Hematopoietic multipotent progenitor cell (in vitro differentiated cells): ENCODE data around the gene SLC7A6. TPM values are rescaled to one million over a fixed set of nuclear protein-coding genes. Genes with fewer than 3 reads are reported as not detected.
"Not testable (repeated sequence)": the region's sequence is repeated elsewhere in the genome, so short reads cannot be mapped to it uniquely, and the experiment has no call there.

Source experiments
- DNase-seq, 3 donors: peaks; one replicate each; pipeline ENCODE4 v3.0.0-alpha.2; 2011 to 2015; ENCODE audit warnings: low read depth in 2 of 3, low spot score in 2 of 3
- total RNA-seq: library from RNA; depleted of rRNA; stranded (reverse); fragments of >200 nt; gene quantifications from one replicate; pipeline ENCODE4 v1.2.3, GENCODE V29; 2012

The SLC7A6 gene
- total RNA-seq, 1 donor, result 41.2 TPM

DNA sequence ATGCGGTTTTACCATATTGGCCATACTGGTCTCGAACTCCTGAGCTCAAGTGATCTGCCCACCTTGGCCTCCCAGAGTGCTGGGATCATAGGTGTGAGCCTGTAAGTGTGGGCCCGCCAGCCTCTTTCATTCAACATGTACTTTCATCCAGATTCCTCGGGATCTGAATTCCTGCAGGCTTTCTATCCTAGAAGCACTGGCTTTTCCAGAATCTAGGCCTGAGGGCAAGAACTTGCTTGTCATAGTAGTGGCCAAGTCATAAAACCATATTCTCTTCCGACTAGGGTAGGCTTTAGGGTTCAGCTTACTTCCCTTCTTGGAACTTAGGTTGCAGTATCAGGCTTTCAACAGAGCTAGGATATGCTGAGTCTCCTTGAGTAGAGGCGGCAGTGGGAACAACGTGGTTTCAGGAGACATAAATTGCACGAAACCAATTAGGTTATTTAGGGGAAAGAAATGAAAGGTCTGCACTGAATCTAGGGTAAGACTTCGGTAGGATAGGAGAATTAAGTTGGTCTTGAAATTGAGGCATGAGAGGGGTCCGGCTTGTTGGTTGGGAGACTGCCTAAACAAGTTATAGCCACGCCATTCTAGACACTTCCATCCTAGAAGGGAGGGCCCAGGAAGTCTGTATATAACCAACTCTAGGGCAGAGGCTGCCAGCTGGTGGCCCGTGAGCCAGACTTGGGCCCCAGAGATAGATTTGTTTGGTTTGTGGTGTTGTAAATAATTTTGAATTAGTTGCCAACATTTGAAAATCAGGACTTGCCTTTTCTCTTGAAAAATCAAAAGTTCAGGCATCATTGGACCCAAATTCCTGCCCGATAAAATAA is 15.6 kb downstream of the SLC7A6 start:
- DNase-seq, result no peak

GRCh38 chr16:68281368-68282063 is 17.2 kb downstream of the SLC7A6 start:
- no peak for DNase-seq

DNA sequence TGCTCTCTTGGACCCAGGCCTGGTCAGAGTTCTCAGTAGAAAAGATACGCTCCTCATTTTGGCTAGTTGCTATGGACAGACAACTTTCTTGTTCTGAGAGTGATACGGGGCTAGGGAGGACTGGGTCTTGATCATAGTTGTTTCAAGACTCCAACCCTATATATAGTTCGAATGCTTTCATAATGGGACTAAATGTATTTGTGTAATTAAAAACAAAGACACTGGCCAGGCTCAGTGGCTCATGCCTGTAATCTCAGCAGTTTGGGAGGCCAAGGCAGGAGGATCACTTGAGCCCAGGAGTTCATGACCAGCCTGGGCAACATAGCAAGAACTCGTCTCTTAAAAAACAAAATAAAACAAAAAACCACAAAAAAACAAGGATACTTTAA is 17.7 kb downstream of the SLC7A6 start:
- DNase-seq, result no peak

DNA sequence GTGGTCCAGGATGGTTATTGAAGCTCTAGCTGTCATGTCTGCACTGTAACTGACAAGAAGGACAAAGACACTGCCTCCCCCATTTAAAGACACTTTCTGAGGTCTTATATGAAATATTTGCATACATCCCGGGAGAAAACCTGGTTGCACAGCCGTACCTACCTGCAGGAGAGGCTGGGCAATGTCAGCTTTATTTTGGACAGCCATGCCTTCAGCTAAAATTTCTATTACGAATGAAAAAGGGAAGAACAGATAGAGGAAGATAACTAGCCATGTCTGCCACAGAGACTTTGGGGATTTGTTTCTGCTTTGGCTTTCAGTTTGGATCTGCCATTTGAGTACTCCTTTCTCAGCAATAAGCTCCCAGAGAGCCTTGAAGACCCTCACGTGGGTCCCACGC is 19.0 kb downstream of the SLC7A6 start:
- no peak for DNase-seq

GRCh38 chr16:68283801-68284598 is 19.7 kb downstream of the SLC7A6 start:
- no peak for DNase-seq

DNA sequence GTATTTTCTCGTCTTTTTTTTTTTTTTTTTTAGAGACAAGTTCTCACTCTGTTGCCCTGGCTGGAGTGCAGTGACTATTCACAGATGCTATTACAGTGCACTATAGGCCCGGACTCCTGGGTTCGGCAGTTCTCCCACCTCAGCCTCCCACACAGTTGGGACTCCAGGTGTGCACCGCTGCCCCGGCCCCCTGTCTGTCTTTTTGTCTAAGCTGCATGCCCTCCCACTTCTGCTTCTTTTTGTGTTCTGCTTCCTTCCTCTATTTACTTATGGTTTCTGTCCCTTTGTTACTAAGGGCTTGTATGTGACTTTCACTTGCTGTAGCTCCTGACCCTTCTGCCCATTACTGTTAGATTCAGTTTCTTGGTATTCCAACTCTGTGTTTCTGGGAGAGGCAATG is 20.5 kb downstream of the SLC7A6 start:
- DNase-seq, result peak in 2 of 3 donors; percentile 47 to 61

- DNase-seq, result no peak
Measured at GRCh38 chr16:68285683-68286082, 21.4 kb downstream of the SLC7A6 start.

- peak in 1 of 3 donors; percentile 52 for DNase-seq
Measured at GRCh38 chr16:68286153-68287074, 22.1 kb downstream of the SLC7A6 start.

- peak in 1 of 3 donors; percentile 63 for DNase-seq
Measured at GRCh38 chr16:68287276-68288251, 23.2 kb downstream of the SLC7A6 start.

DNA sequence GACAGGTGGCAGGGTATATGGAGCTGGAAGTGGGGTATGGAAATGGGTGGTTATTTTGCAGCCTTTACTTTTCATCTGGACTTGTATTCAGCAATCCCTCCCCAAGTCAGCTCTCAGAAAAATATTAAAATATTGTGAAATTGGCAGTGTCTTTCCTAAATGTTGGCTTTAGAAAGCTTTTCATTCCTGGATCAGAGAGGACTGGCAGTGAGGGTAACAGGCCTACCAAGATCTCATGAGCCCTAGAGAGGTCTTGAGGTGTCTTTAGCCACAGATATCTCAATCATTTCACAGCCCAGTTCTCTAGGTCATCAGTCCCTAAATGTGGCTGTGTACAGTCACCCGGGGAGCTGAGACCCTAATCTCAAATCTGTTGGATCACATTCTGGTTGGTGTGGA is 23.9 kb downstream of the SLC7A6 start:
- DNase-seq, result no peak

DNA sequence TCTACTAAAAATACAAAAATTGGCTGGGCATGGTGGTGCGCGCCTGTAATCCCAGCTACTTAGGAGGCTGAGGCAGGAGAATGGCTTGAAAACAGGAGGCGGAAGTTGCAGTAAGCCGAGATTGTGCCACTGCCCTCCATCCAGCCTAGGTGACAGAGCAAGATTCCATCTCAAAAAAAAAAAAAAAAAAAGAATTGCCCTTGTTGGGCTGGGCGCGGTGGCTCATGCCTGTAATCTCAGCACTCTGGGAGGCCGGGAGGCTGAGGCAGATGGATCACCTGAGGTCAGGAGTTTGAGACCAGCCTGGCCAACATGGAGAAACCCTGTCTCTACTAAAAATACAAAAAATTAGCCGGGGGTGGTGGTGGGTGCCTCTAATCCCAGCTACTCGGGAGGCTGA is 24.5 kb downstream of the SLC7A6 start:
- not testable (repeated sequence) for DNase-seq

- DNase-seq, result no peak
Measured at GRCh38 chr16:68289202-68289601, 24.9 kb downstream of the SLC7A6 start.

GRCh38 chr16:68289621-68290329 is 25.4 kb downstream of the SLC7A6 start:
- DNase-seq, result peak in 2 of 3 donors; percentile 43 to 71

DNA sequence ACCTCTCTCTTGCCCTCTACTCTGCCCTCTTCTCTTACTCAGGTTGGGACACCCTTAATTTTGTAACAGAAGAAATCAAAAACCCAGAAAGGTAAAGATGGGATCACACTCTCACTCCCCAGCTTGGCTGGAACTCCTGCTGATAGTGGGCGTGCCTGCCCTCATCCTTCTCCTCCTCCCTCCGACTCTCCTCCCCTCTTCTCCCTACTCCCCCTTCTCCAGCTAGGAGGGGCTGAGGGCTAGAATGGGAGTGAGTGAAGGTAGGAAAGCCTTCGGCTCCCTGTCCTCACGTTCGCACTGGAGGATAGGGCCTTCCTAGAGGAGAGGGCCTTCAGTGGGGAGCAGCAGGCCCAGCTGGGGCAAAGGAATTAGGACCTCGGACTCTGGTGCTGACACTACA is 26.1 kb downstream of the SLC7A6 start:
- no peak for DNase-seq

DNA sequence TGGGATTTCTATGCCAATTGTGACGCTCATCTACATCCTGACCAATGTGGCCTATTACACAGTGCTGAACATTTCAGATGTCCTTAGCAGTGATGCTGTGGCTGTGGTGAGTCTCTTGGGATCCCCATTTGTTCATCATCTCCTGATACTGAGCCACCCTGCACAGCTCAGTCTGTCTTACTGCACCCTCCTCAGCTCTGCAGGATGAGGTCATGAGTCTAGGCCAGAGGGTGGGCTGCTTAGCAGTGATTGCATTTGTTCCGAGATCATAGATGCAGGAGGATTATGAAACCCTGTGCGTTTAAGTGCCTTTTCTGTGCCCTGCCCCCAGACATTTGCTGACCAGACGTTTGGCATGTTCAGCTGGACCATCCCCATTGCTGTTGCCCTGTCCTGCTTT is 26.9 kb downstream of the SLC7A6 start:
- no peak for DNase-seq

DNA sequence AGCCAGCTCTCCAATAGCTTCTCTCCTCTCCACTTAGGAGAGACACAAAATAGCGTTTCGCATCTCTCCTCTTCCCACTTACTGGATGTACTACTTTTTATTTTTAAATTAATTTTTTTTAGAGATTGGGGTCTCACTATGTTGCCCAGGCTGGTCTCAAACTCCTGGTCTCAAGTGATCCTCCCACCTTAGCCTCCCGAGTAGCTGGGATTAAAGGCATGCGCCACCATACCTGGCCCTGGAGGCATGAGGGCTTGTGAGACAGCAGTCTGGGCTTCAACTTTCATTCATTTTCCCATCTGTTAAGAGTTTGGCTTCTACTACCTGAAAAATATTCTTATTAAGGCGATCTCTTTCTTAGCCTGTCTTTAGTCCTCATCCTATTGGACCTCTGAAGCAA is 28.1 kb downstream of the SLC7A6 start:
- DNase-seq, result no peak

DNA sequence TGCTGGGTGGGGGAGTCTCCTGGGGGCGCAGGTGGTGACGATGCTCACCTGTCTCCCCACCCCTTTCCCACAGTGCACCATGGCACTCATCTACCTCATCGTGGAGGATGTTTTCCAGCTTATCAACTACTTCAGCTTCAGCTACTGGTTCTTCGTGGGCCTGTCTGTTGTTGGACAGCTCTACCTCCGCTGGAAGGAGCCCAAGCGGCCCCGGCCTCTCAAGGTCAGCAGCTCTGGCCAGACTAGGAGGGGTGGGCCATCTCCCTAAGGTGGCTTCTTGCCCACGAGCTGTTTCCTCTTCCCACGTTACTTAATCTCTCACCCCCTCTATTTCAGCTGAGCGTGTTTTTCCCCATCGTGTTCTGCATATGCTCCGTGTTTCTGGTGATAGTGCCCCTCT is 32.0 kb downstream of the SLC7A6 start:
- no peak for DNase-seq

- DNase-seq, result no peak
Measured at GRCh38 chr16:68296693-68297092, 32.4 kb downstream of the SLC7A6 start.
